C4-2B (cell line): ENCODE results near the gene PRR36.

Experiments used
- H3K27ac ChIP-seq: fragments of 450-650 bp; 2 replicates; pipeline ENCODE4 v1.5.1; 2017
- ZFX ChIP-seq: fragments of 450-650 bp; IDR thresholded peaks from 2 replicates; pipeline ENCODE4 v1.6.1; 2017
- TF ChIP-seq, protein P1 (sequence below): fragments of 450-650 bp; conservative IDR thresholded peaks from 2 replicates; pipeline ENCODE4 v1.5.1; 2017; ENCODE audit warnings: mild to moderate bottlenecking

Gene PRR36

GRCh38 chr19:7881910-7882309 is 7.7 kb upstream of the PRR36 start:
- H3K27ac ChIP-seq = no peak overlapping the region
- TF ChIP-seq, protein P1, sequence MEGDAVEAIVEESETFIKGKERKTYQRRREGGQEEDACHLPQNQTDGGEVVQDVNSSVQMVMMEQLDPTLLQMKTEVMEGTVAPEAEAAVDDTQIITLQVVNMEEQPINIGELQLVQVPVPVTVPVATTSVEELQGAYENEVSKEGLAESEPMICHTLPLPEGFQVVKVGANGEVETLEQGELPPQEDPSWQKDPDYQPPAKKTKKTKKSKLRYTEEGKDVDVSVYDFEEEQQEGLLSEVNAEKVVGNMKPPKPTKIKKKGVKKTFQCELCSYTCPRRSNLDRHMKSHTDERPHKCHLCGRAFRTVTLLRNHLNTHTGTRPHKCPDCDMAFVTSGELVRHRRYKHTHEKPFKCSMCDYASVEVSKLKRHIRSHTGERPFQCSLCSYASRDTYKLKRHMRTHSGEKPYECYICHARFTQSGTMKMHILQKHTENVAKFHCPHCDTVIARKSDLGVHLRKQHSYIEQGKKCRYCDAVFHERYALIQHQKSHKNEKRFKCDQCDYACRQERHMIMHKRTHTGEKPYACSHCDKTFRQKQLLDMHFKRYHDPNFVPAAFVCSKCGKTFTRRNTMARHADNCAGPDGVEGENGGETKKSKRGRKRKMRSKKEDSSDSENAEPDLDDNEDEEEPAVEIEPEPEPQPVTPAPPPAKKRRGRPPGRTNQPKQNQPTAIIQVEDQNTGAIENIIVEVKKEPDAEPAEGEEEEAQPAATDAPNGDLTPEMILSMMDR = no peak
- no peak for TF ChIP-seq ZFX

DNA sequence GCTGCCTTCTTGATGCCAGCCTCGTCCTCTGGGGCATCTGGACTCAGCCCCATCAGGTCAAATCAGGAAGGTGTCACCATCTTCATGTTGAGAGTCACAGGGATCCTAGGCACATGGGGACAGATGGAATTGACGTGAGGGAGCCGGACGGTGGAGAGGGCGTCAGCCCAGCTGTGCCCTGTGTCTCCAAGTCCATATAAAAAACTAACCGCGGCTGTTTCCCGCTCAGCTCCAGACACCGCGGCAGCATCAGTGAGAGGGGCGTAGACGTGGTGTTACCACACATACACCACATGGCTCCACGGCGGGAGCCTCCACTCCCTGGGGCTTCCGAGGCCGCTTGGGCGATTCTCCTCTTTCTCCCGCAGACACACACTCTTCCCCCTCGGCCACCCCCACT is 5.6 kb upstream of the PRR36 start:
- H3K27ac ChIP-seq = no peak overlapping the region
- TF ChIP-seq ZFX = no peak
- TF ChIP-seq, protein P1 = no peak

DNA sequence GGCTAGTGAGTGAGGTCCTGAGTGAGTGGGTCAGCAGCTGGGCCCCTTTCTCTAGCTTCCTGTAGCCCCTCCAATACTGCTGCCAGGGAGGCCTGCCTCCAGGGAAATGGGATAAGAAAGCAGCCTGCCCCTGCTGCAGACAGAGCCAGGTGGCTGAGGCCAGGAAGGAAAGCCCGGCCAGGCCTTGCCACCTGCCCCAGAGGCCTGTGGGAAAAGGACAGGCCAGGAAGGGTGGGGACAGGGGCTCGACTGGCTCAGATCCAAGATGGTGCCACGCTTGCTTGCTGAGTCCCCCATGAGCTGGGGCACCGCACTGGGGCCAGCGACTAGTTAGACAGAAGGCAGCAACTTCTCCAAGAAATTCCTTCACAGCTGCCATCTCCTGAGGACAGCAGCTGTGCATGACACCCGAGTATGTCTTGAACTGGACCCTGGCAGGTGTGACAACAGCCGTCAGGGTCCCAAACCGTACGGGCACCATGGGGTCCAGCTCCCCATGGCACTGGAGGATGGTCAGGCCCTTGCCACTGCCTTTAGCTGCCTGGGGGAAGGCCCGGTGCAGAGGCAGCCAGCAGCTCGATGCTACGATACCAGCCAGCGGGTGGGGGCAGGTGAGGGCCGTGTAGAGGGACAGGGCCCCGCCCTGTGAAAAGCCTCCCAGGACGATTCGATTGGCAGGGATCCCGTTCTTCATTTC is 5.1 kb upstream of the PRR36 start:
- TF ChIP-seq, protein P1 = no peak
- TF ChIP-seq ZFX = no peak
- H3K27ac ChIP-seq = no peak overlapping the region

- TF ChIP-seq, protein P1 = no peak
- TF ChIP-seq ZFX = no peak
- no peak overlapping the region for H3K27ac ChIP-seq
Measured at GRCh38 chr19:7877249-7877836, 3.2 kb upstream of the PRR36 start.

- peak overlapping the region; percentile 48 for H3K27ac ChIP-seq
- TF ChIP-seq, protein P1 = no peak
- no peak for TF ChIP-seq ZFX
Measured at GRCh38 chr19:7874897-7875273, 695 bp upstream of the PRR36 start.

DNA sequence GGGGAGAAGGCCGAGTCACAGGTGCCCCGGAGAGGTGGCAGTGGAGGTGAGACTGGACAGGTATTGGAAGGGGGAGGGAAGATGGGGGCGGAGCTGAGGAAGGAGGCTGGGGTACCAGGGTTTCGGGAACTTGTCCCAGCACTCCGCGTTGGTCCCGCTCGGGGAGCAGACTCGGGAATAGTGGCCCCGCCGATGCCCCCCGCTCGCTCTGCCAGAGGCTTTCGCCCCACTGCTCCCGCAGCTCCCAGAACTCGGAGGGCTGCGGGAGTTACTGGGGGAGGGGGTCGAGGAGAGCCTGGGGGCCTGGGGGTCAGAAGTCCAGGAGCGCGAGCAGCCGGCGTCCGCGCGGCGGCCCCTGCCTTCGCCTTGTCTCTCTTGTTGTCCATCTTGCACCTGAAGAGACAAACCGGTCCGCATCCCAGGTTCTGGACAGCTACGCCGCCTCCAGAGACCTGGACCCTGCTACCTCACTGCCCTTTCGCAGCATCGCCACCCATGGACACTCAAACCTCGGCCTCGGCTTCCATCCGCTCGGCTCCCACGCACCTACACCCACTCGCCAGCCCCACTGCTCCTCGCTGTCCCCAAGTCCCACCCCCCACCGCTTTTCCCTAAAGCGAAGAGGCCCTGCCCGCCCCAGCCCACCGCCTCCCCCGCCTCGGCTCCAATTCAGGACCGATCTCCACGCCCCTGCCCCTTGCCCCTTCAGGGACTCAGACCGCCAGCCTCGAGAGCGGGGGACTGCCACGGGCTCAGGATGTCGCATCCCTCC is 700 bp downstream of the PRR36 start:
- TF ChIP-seq ZFX = no peak
- TF ChIP-seq, protein P1 = no peak
- H3K27ac ChIP-seq = peak overlapping the region; percentile 48
